Osteoblast (primary cell): Measurements from ENCODE around the gene ADARB2. TPM values are rescaled to one million over a fixed set of nuclear protein-coding genes. Genes with fewer than 3 reads are reported as not detected.
A peak's percentile ranks its signal among the peaks of the same experiment; 100 is the strongest.

Experiments
- DNase-seq: peaks from one replicate; pipeline ENCODE4 v3.0.0; 2011; ENCODE audit warnings: low spot score, mixed read lengths; ENCODE audit not compliant: insufficient read length; ENCODE audit errors: missing footprints
- H2AFZ ChIP-seq: 2 replicates; pipeline ENCODE4 v1.6.0; 2011; ENCODE audit warnings: mild to moderate bottlenecking, low read length
- H3K27ac ChIP-seq: 2 replicates; pipeline ENCODE4 v1.5.1; 2011; ENCODE audit warnings: mild to moderate bottlenecking, low read depth, low read length, moderate library complexity
- H3K27me3 ChIP-seq: 2 replicates; pipeline ENCODE4 v1.6.0; 2012; ENCODE audit warnings: mild to moderate bottlenecking, control low read depth, inconsistent platforms, low read length, moderate library complexity; ENCODE audit not compliant: insufficient read depth
- H3K36me3 ChIP-seq: 2 replicates; pipeline ENCODE4 v1.5.1; 2011; ENCODE audit warnings: mild to moderate bottlenecking, low read length, control low read depth, moderate library complexity; ENCODE audit not compliant: insufficient read depth
- H3K4me1 ChIP-seq: 2 replicates; pipeline ENCODE4 v1.5.1; 2011; ENCODE audit warnings: mild to moderate bottlenecking, low read length, control low read depth, moderate library complexity; ENCODE audit not compliant: insufficient read depth
- H3K4me2 ChIP-seq: 2 replicates; pipeline ENCODE4 v1.6.0; 2011; ENCODE audit warnings: mild to moderate bottlenecking, low read length; ENCODE audit not compliant: insufficient read depth
- H3K4me3 ChIP-seq: fragments of 200-600 bp; sonication (generic); 3 replicates; pipeline ENCODE4 v1.5.1; 2012; ENCODE audit warnings: mild to moderate bottlenecking, low read length, inconsistent platforms; ENCODE audit not compliant: insufficient read depth
- H3K79me2 ChIP-seq: 2 replicates; pipeline ENCODE4 v1.6.0; 2012; ENCODE audit warnings: mild to moderate bottlenecking, low read length, control low read depth, inconsistent platforms; ENCODE audit not compliant: insufficient read depth
- H3K9me3 ChIP-seq: 2 replicates; pipeline ENCODE4 v1.5.1; 2011; ENCODE audit warnings: low read depth, low read length, control low read depth
- H4K20me1 ChIP-seq: 2 replicates; pipeline ENCODE4 v1.6.0; 2012; ENCODE audit warnings: mild to moderate bottlenecking, low read length, control low read depth; ENCODE audit not compliant: insufficient read depth
- CTCF ChIP-seq: IDR thresholded peaks from 2 replicates; pipeline ENCODE4 v1.5.1; 2011; ENCODE audit warnings: mild to moderate bottlenecking, low read depth, low read length, moderate library complexity; ENCODE audit errors: extremely low read depth
- total RNA-seq: library from RNA; depleted of rRNA; stranded (reverse); fragments of >200 nt; gene quantifications from 2 replicates; pipeline ENCODE4 v1.2.3, GENCODE V29; 2012

ADARB2 gene
- total RNA-seq, 1 donor, result not detected

GRCh38 chr10:1244493-1244892 is 492.8 kb downstream of the ADARB2 start:
- no peak for DNase-seq
- no peak for TF ChIP-seq CTCF
- no peaks in the 10 kb centered on the region for H3K79me2 ChIP-seq
- H4K20me1 ChIP-seq, result no peaks in the 10 kb centered on the region
- no peak overlapping the region for H3K4me3 ChIP-seq
- no peaks in the 10 kb centered on the region for H3K4me1 ChIP-seq
- H3K4me2 ChIP-seq, result no peak overlapping the region
- H3K27ac ChIP-seq, result no peak overlapping the region
- H3K27me3 ChIP-seq, result no peaks in the 10 kb centered on the region
- H2AFZ ChIP-seq, result no peak overlapping the region
- no peaks in the 10 kb centered on the region for H3K36me3 ChIP-seq
- no peaks in the 10 kb centered on the region for H3K9me3 ChIP-seq

- no peak for TF ChIP-seq CTCF
- H3K27ac ChIP-seq, result no peak overlapping the region
Measured at GRCh38 chr10:1243486-1244234, 493.7 kb downstream of the ADARB2 start.

GRCh38 chr10:1242975-1243374 is 494.4 kb downstream of the ADARB2 start:
- DNase-seq, result peak; percentile 69
- Histone ChIP-seq H3K4me3 (no peak overlapping the region), H3K4me2 (no peak overlapping the region), H3K27ac (no peak overlapping the region), H3K27me3 (no peaks in the 10 kb centered on the region), H4K20me1 (no peaks in the 10 kb centered on the region), H3K79me2 (no peaks in the 10 kb centered on the region), H2AFZ (no peak overlapping the region), H3K36me3 (no peaks in the 10 kb centered on the region), H3K4me1 (no peaks in the 10 kb centered on the region), H3K9me3 (no peaks in the 10 kb centered on the region)
- TF ChIP-seq CTCF, result no peak

More at GRCh38 chr10:1243486-1244234, 493.7 kb downstream of the ADARB2 start:
- Histone ChIP-seq H3K27me3 (no peaks in the 10 kb centered on the region), H3K9me3 (no peaks in the 10 kb centered on the region), H2AFZ (no peak overlapping the region), H3K79me2 (no peaks in the 10 kb centered on the region), H3K36me3 (no peaks in the 10 kb centered on the region), H4K20me1 (no peaks in the 10 kb centered on the region), H3K4me2 (no peak overlapping the region), H3K4me3 (no peak overlapping the region), H3K4me1 (no peaks in the 10 kb centered on the region)
- peak; percentile 54 for DNase-seq

DNA sequence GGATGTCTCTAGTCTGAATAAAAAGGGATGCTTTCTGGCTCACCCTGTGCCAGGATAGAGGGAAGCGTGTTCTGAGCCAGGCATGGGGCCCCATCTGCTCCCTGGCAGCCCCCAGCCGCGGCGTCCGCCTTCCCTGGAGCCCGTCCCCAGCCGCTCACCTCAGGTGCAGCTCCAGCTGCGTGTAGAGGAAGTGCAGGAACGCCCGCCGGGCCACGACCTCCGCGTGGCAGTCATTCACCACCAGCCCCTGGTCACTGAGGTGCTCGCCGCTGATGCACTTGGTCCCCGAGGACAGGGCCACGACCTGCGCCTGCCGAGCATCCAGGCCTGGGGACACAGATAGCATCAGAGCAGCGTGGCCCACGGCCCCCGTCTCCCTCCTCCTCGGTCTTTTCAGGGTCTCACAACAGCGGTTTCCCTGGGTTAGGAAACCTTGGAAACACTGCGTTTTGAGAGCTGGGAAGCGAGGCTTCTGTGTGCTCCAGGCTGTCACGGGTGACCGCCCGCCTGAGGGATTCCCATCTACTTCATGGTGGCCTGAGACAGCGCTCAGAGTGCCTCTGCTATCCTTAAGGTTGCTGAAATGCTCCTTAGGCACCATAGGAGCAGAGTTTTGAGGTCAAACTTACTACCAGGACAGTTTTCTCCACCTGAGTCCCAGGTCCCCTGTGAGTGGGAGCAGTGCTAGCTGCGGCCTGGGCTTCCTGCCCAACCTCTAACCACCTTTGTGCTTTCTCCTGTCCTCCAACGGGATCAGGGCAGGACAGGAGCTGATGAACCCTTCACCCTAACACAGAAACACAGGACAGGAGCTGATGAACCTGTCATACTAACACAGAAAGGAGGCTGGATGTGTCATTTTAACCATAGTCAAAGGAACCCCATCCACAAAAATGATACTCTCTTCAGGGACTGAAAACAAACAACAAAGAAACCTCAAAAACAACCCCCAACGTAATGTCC is 495.1 kb downstream of the ADARB2 start:
- no peaks in the 10 kb centered on the region for H3K4me1 ChIP-seq
- H3K27ac ChIP-seq, result no peak overlapping the region
- no peaks in the 10 kb centered on the region for H4K20me1 ChIP-seq
- peak; percentile 65 for DNase-seq
- no peaks in the 10 kb centered on the region for H3K36me3 ChIP-seq
- H3K27me3 ChIP-seq, result no peaks in the 10 kb centered on the region
- H3K4me2 ChIP-seq, result no peak overlapping the region
- TF ChIP-seq CTCF, result no peak
- no peak overlapping the region for H3K4me3 ChIP-seq
- no peaks in the 10 kb centered on the region for H3K9me3 ChIP-seq
- H2AFZ ChIP-seq, result no peak overlapping the region
- H3K79me2 ChIP-seq, result no peaks in the 10 kb centered on the region
